ENCODE measurements around the gene POU2F2.

Gene POU2F2
- 27.7 to 29.9 reads per million in 2 donors for total RNA-seq

GRCh38 chr19:42132030-42132628, at the start of gene POU2F2:
POU2F2 (minus strand) TSS chr19:42132446; CDS start chr19:42132411, 35 bp downstream.
- peak; percentile 71 to 88 (median 84) for DNase-seq

GRCh38 chr19:42178791-42179674, 46.8 kb upstream of the POU2F2 start:
- DNase-seq: no peak

DNA sequence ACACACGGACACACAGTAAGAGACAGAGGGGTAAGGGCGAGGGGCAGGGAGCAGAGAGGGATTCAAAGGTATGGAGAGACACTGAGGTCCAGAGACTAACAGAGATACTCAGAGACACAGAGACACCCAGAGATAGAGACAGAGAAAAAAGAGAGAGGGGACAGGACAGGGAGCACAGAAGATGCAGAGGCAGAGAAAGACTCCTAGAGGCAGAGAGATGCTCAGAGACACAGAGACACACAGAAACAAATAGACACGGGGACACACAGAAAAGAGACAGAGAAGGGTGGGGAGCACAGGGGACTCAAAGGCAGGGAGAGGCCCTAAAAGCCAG, 45.4 kb upstream of the POU2F2 start:
- no peak for DNase-seq

GRCh38 chr19:42176990-42177685, 44.9 kb upstream of the POU2F2 start:
- peak; percentile 55 to 81 (median 69) for DNase-seq

DNA sequence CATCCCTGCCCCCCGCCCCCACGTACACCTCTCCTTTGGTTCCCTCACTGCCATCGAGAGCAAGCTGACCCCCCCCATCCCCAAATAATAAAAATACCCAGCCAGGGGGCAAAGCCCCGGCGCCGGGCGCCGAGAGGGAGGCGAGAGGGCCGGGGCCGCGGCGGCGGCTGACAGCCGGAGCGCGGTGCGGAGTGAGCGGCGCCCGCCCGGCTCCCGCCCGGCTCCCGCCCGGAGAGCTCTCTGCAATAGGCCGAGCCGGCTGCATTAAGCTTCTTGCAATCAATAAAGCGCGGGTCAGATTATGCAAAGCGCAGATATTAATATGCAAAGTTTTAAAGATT, 44.4 kb upstream of the POU2F2 start:
- no peak for DNase-seq

- no peak for DNase-seq
Observed at GRCh38 chr19:42175952-42176648, 43.9 kb upstream of the POU2F2 start.

GRCh38 chr19:42174958-42175734, 42.9 kb upstream of the POU2F2 start:
- no peak for DNase-seq

DNA sequence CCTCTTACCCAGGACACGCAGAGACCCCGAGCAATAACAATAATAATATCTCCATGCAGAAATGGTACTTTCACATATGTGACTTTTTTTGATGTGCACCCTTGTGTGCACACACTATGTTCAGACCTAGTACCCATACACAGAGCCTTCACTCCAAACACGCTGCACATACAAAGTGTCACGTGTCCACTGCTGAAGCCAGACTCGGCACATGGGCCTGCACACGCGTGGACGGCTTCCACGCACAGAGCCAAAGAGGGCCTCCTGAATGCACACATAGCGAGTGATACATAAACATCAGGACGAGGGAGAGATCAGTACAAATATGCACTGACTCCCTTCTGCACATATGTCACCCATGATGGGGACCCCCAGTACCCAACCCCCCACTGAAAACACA, 41.9 kb upstream of the POU2F2 start:
- DNase-seq: no peak

- no peak for DNase-seq
Observed at GRCh38 chr19:42173695-42174094, 41.4 kb upstream of the POU2F2 start.

DNA sequence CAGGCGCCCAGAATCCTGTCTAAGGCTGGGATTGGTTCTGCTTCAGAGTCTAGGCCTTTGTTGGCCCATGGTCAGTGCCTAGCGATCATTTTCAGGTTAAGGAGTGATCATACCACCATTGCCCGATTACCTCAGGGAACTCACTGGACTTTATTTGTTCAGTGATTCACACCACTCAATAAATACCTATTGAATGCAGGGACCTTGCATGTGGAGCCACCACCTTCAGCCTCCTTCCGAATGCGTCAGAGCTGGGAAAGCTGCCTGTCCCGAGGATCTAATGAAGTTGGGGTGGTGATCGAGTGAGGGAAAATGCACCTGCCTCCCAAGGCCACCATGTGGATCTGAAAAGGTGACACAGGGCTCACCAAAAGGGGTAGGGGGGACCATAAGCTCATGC, 40.0 kb upstream of the POU2F2 start:
- no peak for DNase-seq

DNA sequence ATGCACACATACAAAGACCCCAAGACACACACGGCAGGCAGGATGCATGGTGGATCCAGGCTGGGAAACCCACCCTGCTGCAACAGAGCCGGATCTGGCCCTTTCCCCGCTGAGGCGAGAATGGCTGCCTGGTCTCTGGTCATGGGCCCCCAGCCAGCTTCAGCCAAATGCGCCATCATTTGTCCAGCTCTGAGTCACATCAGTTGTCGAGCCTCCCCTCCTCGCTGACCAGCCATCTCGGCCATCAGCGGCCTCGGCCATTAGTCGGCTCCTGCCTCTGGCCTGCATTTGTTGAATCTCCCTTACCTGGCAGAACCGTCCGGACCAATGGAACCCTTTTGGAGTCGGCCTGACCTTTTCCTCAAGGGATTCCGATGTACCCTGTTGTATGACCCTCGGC, 38.5 kb upstream of the POU2F2 start:
- DNase-seq: no peak

DNA sequence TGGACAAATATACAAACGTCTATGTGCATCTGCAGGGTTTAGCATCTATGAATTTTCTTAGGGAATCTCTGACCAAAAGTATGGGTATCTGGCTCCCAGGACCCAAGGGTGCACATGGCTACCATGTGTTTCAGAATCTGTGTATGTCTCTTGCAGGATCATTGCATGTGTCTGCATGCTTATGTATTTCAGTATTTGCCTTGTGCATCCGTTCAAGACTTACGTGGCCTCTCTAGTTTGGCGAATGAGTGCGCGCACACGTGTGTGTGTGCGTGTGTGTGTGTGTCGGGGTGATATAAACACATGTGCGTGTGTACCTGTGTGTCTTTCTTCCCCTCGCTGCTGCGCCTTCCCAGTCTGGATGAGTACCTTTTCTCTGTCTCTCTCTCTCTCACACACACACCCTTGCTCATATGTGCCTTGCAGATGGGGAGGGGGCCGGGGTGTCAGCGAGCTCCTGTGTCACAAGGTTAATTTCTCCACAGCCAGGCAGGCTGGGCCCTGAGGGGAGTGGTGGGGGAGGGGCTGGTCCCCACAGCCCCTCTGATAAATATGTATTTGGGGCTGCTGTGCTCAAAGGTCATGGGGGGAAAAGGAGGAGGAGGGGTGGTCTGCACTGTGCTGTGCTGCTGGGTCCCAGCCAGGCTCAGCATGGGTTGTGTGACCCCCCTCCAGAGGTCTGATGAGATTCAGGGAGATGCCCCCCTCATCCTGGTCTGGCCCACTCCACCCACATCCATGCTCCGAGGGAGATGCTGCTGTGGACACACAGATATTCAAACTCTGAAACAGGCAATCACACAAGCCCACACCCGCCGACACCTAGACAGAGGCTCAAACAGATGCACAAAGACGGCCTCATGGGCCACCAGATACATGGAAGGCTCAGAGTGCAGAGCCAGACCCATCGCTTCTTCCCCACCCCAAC, 37.5 kb upstream of the POU2F2 start:
- DNase-seq: no peak

GRCh38 chr19:42168206-42168605, 36.0 kb upstream of the POU2F2 start:
- DNase-seq: no peak

GRCh38 chr19:42166316-42166715, 34.1 kb upstream of the POU2F2 start:
- DNase-seq: no peak

DNA sequence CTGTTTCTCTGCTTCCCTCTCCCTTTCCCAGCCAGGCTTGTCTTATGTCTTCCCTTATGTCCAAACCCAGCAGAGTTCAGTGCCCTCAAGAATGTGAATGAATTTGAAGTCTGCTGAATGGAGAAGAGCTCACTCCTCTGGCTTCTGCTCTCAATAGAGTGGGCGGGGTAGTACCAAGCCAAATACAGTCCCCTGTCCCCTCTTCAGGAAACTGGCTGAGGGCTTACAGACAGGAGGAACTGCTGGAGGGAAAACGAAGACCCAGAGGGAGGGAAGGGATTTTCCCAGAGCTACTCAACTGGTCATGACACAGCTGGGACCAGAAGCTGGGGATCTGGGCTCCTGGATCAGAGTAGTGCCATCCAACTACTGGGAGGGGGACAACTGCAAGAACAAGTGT, 32.9 kb upstream of the POU2F2 start:
- no peak for DNase-seq

- no peak for DNase-seq
Observed at GRCh38 chr19:42161616-42162263, 29.5 kb upstream of the POU2F2 start.

- no peak for DNase-seq
Observed at GRCh38 chr19:42159942-42160341, 27.7 kb upstream of the POU2F2 start.

GRCh38 chr19:42158926-42159325, 26.7 kb upstream of the POU2F2 start:
- no peak for DNase-seq

GRCh38 chr19:42156571-42156970, 24.3 kb upstream of the POU2F2 start:
- no peak for DNase-seq

- no peak for DNase-seq
Observed at GRCh38 chr19:42155796-42156195, 23.6 kb upstream of the POU2F2 start.

All from T-helper 2 cell (primary cell).